Testis (tissue), 3 donors: ENCODE data around the gene TJP2. TPM values are rescaled to one million over a fixed set of nuclear protein-coding genes. Genes with fewer than 3 reads are reported as not detected.
A peak's percentile ranks its signal among the peaks of the same experiment; 100 is the strongest.

Experiments used
- DNase-seq: peaks from one replicate; pipeline ENCODE4 v3.0.0-alpha.2; 2019
- H3K27ac ChIP-seq, 2 donors: fragments of 200-600 bp; sonication (generic); one replicate each; pipeline ENCODE4 v1.5.1; 2019
- H3K27me3 ChIP-seq: fragments of 200-600 bp; sonication (generic); one replicate; pipeline ENCODE4 v1.5.1; 2019
- H3K36me3 ChIP-seq: fragments of 200-600 bp; sonication (generic); one replicate; pipeline ENCODE4 v1.5.1; 2017; ENCODE audit warnings: low read depth; ENCODE audit errors: missing control alignments
- H3K4me1 ChIP-seq: fragments of 200-600 bp; sonication (generic); one replicate; pipeline ENCODE4 v1.5.1; 2019
- H3K4me3 ChIP-seq, 2 donors: fragments of 200-600 bp; sonication (generic); one replicate each; pipeline ENCODE4 v1.5.1; 2017 to 2019
- H3K9me3 ChIP-seq: fragments of 200-600 bp; sonication (generic); one replicate; pipeline ENCODE4 v1.5.1; 2017
- CTCF ChIP-seq, 3 experiments: fragments of 450-650 bp in 2 of 3; fragments of 200-600 bp in 1 of 3; sonication (generic) in 1 of 3; IDR thresholded peaks; one replicate each; pipeline ENCODE4 v1.5.1; 2016 to 2019; ENCODE audit warnings: antibody characterized with exemption in 3 of 3, mild to moderate bottlenecking in 2 of 3, moderate library complexity in 1 of 3
- POLR2A ChIP-seq: fragments of 450-650 bp; IDR thresholded peaks from one replicate; pipeline ENCODE4 v1.6.1; 2017; ENCODE audit warnings: antibody characterized with exemption, mild to moderate bottlenecking, moderate library complexity
- WGBS, 2 donors: methylation state at CpG; one replicate each; pipeline ENCODE4 v1.1.5; 2018; 5-methylcytosine and 5-hydroxymethylcytosine counted together
- intact Hi-C: fragments of 100-400 bp; cut with DNase I; formaldehyde crosslinking; loops from one replicate; pipeline ENCODE4 v1.15.1; 2023; ENCODE audit warnings: low total_unique reads
- polyA plus RNA-seq: library from polyadenylated mRNA; stranded (reverse); fragments of 350-450 nt; fragmentation: Illumina TruSeq; extraction: RNeasy Lipid Tissue Mini Kit (QIAGEN cat#74804); gene quantifications from one replicate; pipeline ENCODE4 v1.2.3, GENCODE V29; 2014; ENCODE audit warnings: low read depth, low replicate concordance; ENCODE audit not compliant: insufficient read depth
- total RNA-seq, 2 donors: library from RNA; depleted of rRNA; stranded (reverse); fragments of >200 nt; gene quantifications; one replicate each; pipeline ENCODE4 v1.2.3, GENCODE V29; 2016

The TJP2 gene
- total and polyA plus RNA-seq, 3 donors from 2014 or later = 108 to 168 (median 148) TPM

- H3K4me3 ChIP-seq = no peak overlapping the region
- H3K27ac ChIP-seq = no peak overlapping the region
- no peaks in the 10 kb centered on the region for H3K9me3 ChIP-seq
- 85 to 93% methylated on average over 8 of the region's 8 CpGs for WGBS, 2 donors
- no peaks in the 10 kb centered on the region for H3K4me1 ChIP-seq
- TF ChIP-seq POLR2A (no peak), CTCF (IDR thresholded peaks at IDR 0.05) (no peak)
- no peak for DNase-seq
- intact Hi-C loops = no loop called here
- no peaks in the 10 kb centered on the region for H3K27me3 ChIP-seq
- H3K36me3 ChIP-seq = no peaks in the 10 kb centered on the region
These were observed 48.9 kb downstream of the TJP2 start for GRCh38 chr9:69222970-69223369.

- intact Hi-C loops = no loop called here
- H3K36me3 ChIP-seq = no peaks in the 10 kb centered on the region
- no peaks in the 10 kb centered on the region for H3K27me3 ChIP-seq
- no peak overlapping the region for H3K27ac ChIP-seq
- no peaks in the 10 kb centered on the region for H3K9me3 ChIP-seq
- 69 to 78% methylated on average over 2 of the region's 2 CpGs for WGBS, 2 donors
- TF ChIP-seq POLR2A = no peak
- peak in 2 of 3 experiments; percentile 41 to 55 for TF ChIP-seq CTCF (IDR thresholded peaks at IDR 0.05)
- no peaks in the 10 kb centered on the region for H3K4me1 ChIP-seq
- H3K4me3 ChIP-seq = no peak overlapping the region
- peak; percentile 49 for DNase-seq
These were observed 49.5 kb downstream of the TJP2 start for GRCh38 chr9:69223605-69224004.

- no peaks in the 10 kb centered on the region for H3K36me3 ChIP-seq
- TF ChIP-seq CTCF (IDR thresholded peaks at IDR 0.05) (no peak), POLR2A (no peak)
- peaks cover 6% of the 10 kb centered on the region for H3K4me1 ChIP-seq
- no peaks in the 10 kb centered on the region for H3K9me3 ChIP-seq
- DNase-seq = peak; percentile 79
- no peaks in the 10 kb centered on the region for H3K27me3 ChIP-seq
- intact Hi-C loops = no loop called here
- 53 to 78% methylated on average over 5 of the region's 5 CpGs for WGBS, 2 donors
- peak overlapping the region in 1 of 2 donors; percentile 36 for H3K27ac ChIP-seq
- H3K4me3 ChIP-seq = no peak overlapping the region
These were observed 55.3 kb downstream of the TJP2 start for GRCh38 chr9:69229367-69229766.

- Histone ChIP-seq H3K4me1 (peaks cover 6% of the 10 kb centered on the region), H3K27ac (no peak overlapping the region), H3K36me3 (no peaks in the 10 kb centered on the region), H3K4me3 (no peak overlapping the region), H3K27me3 (no peaks in the 10 kb centered on the region), H3K9me3 (no peaks in the 10 kb centered on the region)
- TF ChIP-seq CTCF (IDR thresholded peaks at IDR 0.05) = no peak
- TF ChIP-seq POLR2A = no peak
- intact Hi-C loops = no loop called here
- no peak for DNase-seq
- WGBS, 2 donors = 53 to 86% methylated on average over 5 to 6 of the region's 6 CpGs
These were observed 58.1 kb downstream of the TJP2 start for GRCh38 chr9:69232135-69232534.

GRCh38 chr9:69234683-69235082, 60.6 kb downstream of the TJP2 start:
- H3K4me3 ChIP-seq = no peak overlapping the region
- WGBS, 2 donors = 62 to 85% methylated on average over 3 of the region's 3 CpGs
- H3K27me3 ChIP-seq = no peaks in the 10 kb centered on the region
- no peak overlapping the region for H3K27ac ChIP-seq
- no peak for DNase-seq
- peaks cover 6% of the 10 kb centered on the region for H3K4me1 ChIP-seq
- intact Hi-C loops = no loop called here
- no peaks in the 10 kb centered on the region for H3K36me3 ChIP-seq
- H3K9me3 ChIP-seq = no peaks in the 10 kb centered on the region
- TF ChIP-seq POLR2A (no peak), CTCF (IDR thresholded peaks at IDR 0.05) (no peak)
